GM12891 (cell line): Measurements from ENCODE around the gene SMG1.

ENCODE experiments used
- POLR2A ChIP-seq: IDR thresholded peaks from 2 replicates; pipeline ENCODE4 v1.6.1; 2011; ENCODE audit warnings: low read depth, low read length, control low read depth
- POLR2AphosphoS5 ChIP-seq: IDR thresholded peaks from 2 replicates; pipeline ENCODE4 v1.6.1; 2011; ENCODE audit warnings: low read depth, low read length, control low read depth
- SPI1 ChIP-seq: IDR thresholded peaks from 2 replicates; pipeline ENCODE4 v1.6.1; 2011; ENCODE audit warnings: low read depth, low read length, control low read depth

DNA sequence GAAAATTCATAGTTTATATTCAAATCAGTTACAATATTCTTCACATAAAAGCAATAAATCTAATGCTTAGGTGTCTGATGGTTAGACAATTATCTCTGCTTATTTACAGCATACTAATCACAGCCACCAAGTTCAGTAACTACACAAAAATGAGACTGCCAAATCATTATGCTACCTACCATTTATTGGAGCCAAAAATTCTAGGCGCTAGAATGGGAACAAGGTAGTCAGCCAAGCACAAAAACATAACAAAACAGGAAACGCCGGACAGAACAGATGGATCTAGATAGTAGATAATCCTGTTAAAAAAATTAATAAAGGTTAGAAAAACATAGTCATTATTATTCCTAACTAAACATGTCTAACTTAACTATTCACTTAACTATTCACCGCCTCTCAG lies 128.5 kb downstream of the SMG1 start:
- TF ChIP-seq POLR2AphosphoS5 (no peak), SPI1 (no peak), POLR2A (no peak)
